ENCODE results near the gene IRGC.
"Not testable (repeated sequence)": the region's sequence is repeated elsewhere in the genome, so short reads cannot be mapped to it uniquely, and the experiment has no call there.

IRGC gene

GRCh38 chr19:43715776-43716175 is at the start of gene IRGC:
TSS of gene IRGC (plus strand) at chr19:43716076. CDS start at chr19:43718559, 2,483 bp downstream.
- no peak for DNase-seq

GRCh38 chr19:43667126-43667875 is 48.6 kb upstream of the IRGC start:
- no peak for DNase-seq

GRCh38 chr19:43667876-43668405 is 47.9 kb upstream of the IRGC start:
- DNase-seq = no peak

GRCh38 chr19:43668406-43669109 is 47.3 kb upstream of the IRGC start:
- DNase-seq = peak; percentile 100

- no peak for DNase-seq
These were observed 43.7 kb upstream of the IRGC start for GRCh38 chr19:43672061-43672679.

- no peak for DNase-seq
These were observed 42.2 kb upstream of the IRGC start for GRCh38 chr19:43673637-43674036.

- no peak for DNase-seq
These were observed 41.7 kb upstream of the IRGC start for GRCh38 chr19:43674183-43674582.

GRCh38 chr19:43674596-43674995 is 41.3 kb upstream of the IRGC start:
- no peak for DNase-seq

GRCh38 chr19:43675269-43675879 is 40.5 kb upstream of the IRGC start:
- peak; percentile 74 for DNase-seq

- no peak for DNase-seq
These were observed 40.0 kb upstream of the IRGC start for GRCh38 chr19:43675906-43676305.

GRCh38 chr19:43678512-43679261 is 37.2 kb upstream of the IRGC start:
- no peak for DNase-seq

- no peak for DNase-seq
These were observed 34.1 kb upstream of the IRGC start for GRCh38 chr19:43681821-43682220.

- not testable (repeated sequence) for DNase-seq
These were observed 33.6 kb upstream of the IRGC start for GRCh38 chr19:43682269-43682668.

- DNase-seq = no peak
These were observed 32.8 kb upstream of the IRGC start for GRCh38 chr19:43682824-43683661.

- no peak for DNase-seq
These were observed 32.0 kb upstream of the IRGC start for GRCh38 chr19:43683905-43684304.

GRCh38 chr19:43684326-43684725 is 31.6 kb upstream of the IRGC start:
- no peak for DNase-seq

- DNase-seq = no peak
These were observed 28.2 kb upstream of the IRGC start for GRCh38 chr19:43687660-43687997.

- no peak for DNase-seq
These were observed 27.7 kb upstream of the IRGC start for GRCh38 chr19:43688059-43688701.

- DNase-seq = no peak
These were observed 25.4 kb upstream of the IRGC start for GRCh38 chr19:43690444-43690843.

GRCh38 chr19:43690890-43691289 is 25.0 kb upstream of the IRGC start:
- no peak for DNase-seq

- no peak for DNase-seq
These were observed 24.1 kb upstream of the IRGC start for GRCh38 chr19:43691755-43692154.

Data from islet precursor cell (in vitro differentiated cells).